ENCODE data around the gene USF2.
A peak's percentile ranks its signal among the peaks of the same experiment; 100 is the strongest.

USF2 gene

GRCh38 chr19:35264268-35265125 lies 4.3 kb upstream of the USF2 start:
- ChIA-PET CTCF (interaction anchor here (0.6 to 3.4 kb wide), 11 partner anchors 8 to 245 kb away, joined by 3 to 28 read pairs (median 4); partner anchors contain the start of gene FXYD7), POLR2A (interaction anchor here (0.5 to 5.2 kb wide), 14 partner anchors 9 to 606 kb away, joined by 3 to 35 read pairs (median 5); partner anchors contain the start of genes FXYD7 and LIN37)
- no peak for TF ChIP-seq ZNF561 (tag by site-specific recombination; IDR thresholded peaks at IDR 0.05; ENCODE audit: borderline replicate concordance)
- no peak for TF ChIP-seq ZNF311 (tag by site-specific recombination; IDR thresholded peaks at IDR 0.05; ENCODE audit: borderline replicate concordance)
- no peak for TF ChIP-seq SETDB1 (IDR thresholded peaks at IDR 0.05; ENCODE audit: insufficient read length, low read length)
- TF ChIP-seq ZBTB1 (tag by site-specific recombination; IDR thresholded peaks at IDR 0.05), result no peak
- 0 out of 2 replicates have a peak, but pooled peaks have one; percentile 29 for TF ChIP-seq ZNF366 (tag by site-specific recombination; conservative IDR thresholded peaks at IDR 0.05)
- peak; percentile 62; the same call in 1 of the 2 replicates for TF ChIP-seq ZNF10 (tag by site-specific recombination; IDR thresholded peaks at IDR 0.05)
- peak; percentile 48 for TF ChIP-seq PRDM1 (tag by site-specific recombination; IDR thresholded peaks at IDR 0.05)
- TF ChIP-seq, protein P1, sequence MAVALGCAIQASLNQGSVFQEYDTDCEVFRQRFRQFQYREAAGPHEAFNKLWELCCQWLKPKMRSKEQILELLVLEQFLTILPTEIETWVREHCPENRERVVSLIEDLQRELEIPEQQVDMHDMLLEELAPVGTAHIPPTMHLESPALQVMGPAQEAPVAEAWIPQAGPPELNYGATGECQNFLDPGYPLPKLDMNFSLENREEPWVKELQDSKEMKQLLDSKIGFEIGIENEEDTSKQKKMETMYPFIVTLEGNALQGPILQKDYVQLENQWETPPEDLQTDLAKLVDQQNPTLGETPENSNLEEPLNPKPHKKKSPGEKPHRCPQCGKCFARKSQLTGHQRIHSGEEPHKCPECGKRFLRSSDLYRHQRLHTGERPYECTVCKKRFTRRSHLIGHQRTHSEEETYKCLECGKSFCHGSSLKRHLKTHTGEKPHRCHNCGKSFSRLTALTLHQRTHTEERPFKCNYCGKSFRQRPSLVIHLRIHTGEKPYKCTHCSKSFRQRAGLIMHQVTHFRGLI (tag by site-specific recombination; IDR thresholded peaks at IDR 0.05), result peak; percentile 91
- peak; percentile 91 for TF ChIP-seq ZBTB17 (tag by site-specific recombination; IDR thresholded peaks at IDR 0.05)
- no peak for TF ChIP-seq ZNF239 (tag by site-specific recombination; IDR thresholded peaks at IDR 0.05)
- TF ChIP-seq ZNF792 (tag by site-specific recombination; IDR thresholded peaks at IDR 0.05), result no peak
- TF ChIP-seq, protein P2, sequence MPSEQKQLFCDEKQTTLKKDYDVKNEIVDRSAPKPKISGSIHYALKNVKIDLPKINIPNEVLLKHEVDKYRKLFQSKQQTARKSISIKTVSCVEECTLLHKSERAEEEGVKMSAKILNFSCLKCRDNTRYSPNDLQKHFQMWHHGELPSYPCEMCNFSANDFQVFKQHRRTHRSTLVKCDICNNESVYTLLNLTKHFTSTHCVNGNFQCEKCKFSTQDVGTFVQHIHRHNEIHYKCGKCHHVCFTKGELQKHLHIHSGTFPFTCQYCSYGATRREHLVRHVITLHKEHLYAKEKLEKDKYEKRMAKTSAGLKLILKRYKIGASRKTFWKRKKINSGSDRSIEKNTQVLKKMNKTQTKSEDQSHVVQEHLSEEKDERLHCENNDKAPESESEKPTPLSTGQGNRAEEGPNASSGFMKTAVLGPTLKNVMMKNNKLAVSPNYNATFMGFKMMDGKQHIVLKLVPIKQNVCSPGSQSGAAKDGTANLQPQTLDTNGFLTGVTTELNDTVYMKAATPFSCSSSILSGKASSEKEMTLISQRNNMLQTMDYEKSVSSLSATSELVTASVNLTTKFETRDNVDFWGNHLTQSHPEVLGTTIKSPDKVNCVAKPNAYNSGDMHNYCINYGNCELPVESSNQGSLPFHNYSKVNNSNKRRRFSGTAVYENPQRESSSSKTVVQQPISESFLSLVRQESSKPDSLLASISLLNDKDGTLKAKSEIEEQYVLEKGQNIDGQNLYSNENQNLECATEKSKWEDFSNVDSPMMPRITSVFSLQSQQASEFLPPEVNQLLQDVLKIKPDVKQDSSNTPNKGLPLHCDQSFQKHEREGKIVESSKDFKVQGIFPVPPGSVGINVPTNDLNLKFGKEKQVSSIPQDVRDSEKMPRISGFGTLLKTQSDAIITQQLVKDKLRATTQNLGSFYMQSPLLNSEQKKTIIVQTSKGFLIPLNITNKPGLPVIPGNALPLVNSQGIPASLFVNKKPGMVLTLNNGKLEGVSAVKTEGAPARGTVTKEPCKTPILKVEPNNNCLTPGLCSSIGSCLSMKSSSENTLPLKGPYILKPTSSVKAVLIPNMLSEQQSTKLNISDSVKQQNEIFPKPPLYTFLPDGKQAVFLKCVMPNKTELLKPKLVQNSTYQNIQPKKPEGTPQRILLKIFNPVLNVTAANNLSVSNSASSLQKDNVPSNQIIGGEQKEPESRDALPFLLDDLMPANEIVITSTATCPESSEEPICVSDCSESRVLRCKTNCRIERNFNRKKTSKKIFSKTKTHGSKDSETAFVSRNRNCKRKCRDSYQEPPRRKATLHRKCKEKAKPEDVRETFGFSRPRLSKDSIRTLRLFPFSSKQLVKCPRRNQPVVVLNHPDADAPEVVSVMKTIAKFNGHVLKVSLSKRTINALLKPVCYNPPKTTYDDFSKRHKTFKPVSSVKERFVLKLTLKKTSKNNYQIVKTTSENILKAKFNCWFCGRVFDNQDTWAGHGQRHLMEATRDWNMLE (tag by site-specific recombination; conservative IDR thresholded peaks at IDR 0.05; ENCODE audit: low read depth), result no peak
- TF ChIP-seq, protein P3, sequence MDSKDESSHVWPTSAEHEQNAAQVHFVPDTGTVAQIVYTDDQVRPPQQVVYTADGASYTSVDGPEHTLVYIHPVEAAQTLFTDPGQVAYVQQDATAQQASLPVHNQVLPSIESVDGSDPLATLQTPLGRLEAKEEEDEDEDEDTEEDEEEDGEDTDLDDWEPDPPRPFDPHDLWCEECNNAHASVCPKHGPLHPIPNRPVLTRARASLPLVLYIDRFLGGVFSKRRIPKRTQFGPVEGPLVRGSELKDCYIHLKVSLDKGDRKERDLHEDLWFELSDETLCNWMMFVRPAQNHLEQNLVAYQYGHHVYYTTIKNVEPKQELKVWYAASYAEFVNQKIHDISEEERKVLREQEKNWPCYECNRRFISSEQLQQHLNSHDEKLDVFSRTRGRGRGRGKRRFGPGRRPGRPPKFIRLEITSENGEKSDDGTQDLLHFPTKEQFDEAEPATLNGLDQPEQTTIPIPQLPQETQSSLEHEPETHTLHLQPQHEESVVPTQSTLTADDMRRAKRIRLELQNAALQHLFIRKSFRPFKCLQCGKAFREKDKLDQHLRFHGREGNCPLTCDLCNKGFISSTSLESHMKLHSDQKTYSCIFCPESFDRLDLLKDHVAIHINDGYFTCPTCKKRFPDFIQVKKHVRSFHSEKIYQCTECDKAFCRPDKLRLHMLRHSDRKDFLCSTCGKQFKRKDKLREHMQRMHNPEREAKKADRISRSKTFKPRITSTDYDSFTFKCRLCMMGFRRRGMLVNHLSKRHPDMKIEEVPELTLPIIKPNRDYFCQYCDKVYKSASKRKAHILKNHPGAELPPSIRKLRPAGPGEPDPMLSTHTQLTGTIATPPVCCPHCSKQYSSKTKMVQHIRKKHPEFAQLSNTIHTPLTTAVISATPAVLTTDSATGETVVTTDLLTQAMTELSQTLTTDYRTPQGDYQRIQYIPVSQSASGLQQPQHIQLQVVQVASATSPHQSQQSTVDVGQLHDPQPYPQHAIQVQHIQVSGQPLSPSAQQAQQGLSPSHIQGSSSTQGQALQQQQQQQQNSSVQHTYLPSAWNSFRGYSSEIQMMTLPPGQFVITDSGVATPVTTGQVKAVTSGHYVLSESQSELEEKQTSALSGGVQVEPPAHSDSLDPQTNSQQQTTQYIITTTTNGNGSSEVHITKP (tag by site-specific recombination; IDR thresholded peaks at IDR 0.05), result peak; percentile 10; the same call in 1 of the 2 replicates
- TF ChIP-seq ZNF776 (tag by site-specific recombination; IDR thresholded peaks at IDR 0.05; ENCODE audit: borderline replicate concordance), result no peak
- no peak for TF ChIP-seq ZNF221 (tag by site-specific recombination; IDR thresholded peaks at IDR 0.05; ENCODE audit: borderline replicate concordance)
- peak; percentile 41 for TF ChIP-seq MZF1 (tag by site-specific recombination; IDR thresholded peaks at IDR 0.05; ENCODE audit: borderline replicate concordance)
- TF ChIP-seq ZNF433 (tag by site-specific recombination; IDR thresholded peaks at IDR 0.05; ENCODE audit: low read depth), result no peak
- Histone ChIP-seq H3K9me3 (ENCODE audit: control insufficient read depth, insufficient read depth, low read depth, low read length) (no peaks in the 10 kb centered on the region), H3K36me3 (ENCODE audit: control insufficient read depth in 2 of 2, insufficient read depth in 1 of 2, low read length in 2 of 2) (peaks cover 44 to 54% of the 10 kb centered on the region in 2 experiments), H3K27ac (ENCODE audit: extremely low read depth, low read depth, low read length) (peak overlapping the region; percentile 100; the same call in 1 of the 2 replicates), H3K4me1 (ENCODE audit: control insufficient read depth, insufficient read depth, low read length) (peaks cover 17% of the 10 kb centered on the region), H3K4me3 (ENCODE audit: low read depth, low read length) (no peak overlapping the region)

Measured in HEK293 (cell line).